Measurements from ENCODE around the gene STEAP1. TPM values are rescaled to one million over a fixed set of nuclear protein-coding genes. Genes with fewer than 3 reads are reported as not detected.
A peak's percentile ranks its signal among the peaks of the same experiment; 100 is the strongest.

STEAP1 gene
- total RNA-seq, 2 donors from 2014 or later: 13.2 to 37.2 TPM

DNA sequence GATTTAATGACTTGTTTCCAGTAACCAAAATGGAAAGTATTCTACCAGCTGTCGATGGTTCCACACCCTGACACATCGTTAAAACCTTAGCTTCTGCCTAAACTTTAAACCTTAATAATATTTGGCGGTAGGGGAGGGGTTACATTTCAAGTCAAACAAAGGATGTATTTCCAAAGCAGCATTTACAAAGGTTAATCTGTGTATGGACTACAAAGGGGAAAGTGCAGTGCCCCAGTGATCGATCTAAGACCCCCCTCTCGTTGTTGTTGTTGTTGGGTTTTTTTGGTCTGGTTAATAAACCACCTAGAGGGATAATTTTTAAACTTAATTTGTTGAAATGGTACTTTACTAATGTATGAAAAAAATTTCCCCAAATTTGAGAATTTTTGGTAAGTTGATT is 56.2 kb downstream of the STEAP1 start:
- DNase-seq (ENCODE audit: low spot score) (no peak), ATAC-seq (no peak)
- Mint-ChIP-seq H3K9me3 (peaks cover 3% of the 10 kb centered on the region), H3K36me3 (no peaks in the 10 kb centered on the region), H3K4me1 (ENCODE audit: low read depth in 2 of 2) (peaks cover 0 to 5% of the 10 kb centered on the region in 2 donors), H3K4me3 (no peak overlapping the region), H3K27ac (no peak overlapping the region), H3K27me3 (peaks cover 8 to 15% of the 10 kb centered on the region in 2 donors)

- DNase-seq (ENCODE audit: low spot score) (no peak), ATAC-seq (peak in 1 of 2 donors; percentile 3)
- Mint-ChIP-seq H3K4me1 (ENCODE audit: low read depth in 2 of 2) (peaks cover 0 to 5% of the 10 kb centered on the region in 2 donors), H3K27me3 (peaks cover 6 to 15% of the 10 kb centered on the region in 2 donors), H3K9me3 (no peaks in the 10 kb centered on the region), H3K4me3 (peak overlapping the region; percentile 60), H3K36me3 (no peaks in the 10 kb centered on the region), H3K27ac (no peak overlapping the region)
These were observed 56.7 kb downstream of the STEAP1 start for GRCh38 chr7:90210981-90211380.

GRCh38 chr7:90211391-90212148 is 57.3 kb downstream of the STEAP1 start, which contains the start of gene STEAP2:
TSS of gene STEAP2 (plus strand) at chr7:90211740. CDS start at chr7:90225083, 13,343 bp downstream.
- DNase-seq (ENCODE audit: low spot score) (peak; percentile 62), ATAC-seq (peak; percentile 81 to 91)
- H3K9me3 Mint-ChIP-seq: no peaks in the 10 kb centered on the region
- no peak within 1 kb of the TSS for H3K27ac Mint-ChIP-seq
- H3K4me3 Mint-ChIP-seq: peak within 1 kb of the TSS; percentile 60
- peaks cover 0 to 5% of the 10 kb centered on the region in 2 donors for H3K4me1 Mint-ChIP-seq (ENCODE audit: low read depth in 2 of 2)
- no peaks in the 10 kb centered on the region for H3K36me3 Mint-ChIP-seq
- H3K27me3 Mint-ChIP-seq: peaks cover 6 to 10% of the 10 kb centered on the region in 2 donors

DNA sequence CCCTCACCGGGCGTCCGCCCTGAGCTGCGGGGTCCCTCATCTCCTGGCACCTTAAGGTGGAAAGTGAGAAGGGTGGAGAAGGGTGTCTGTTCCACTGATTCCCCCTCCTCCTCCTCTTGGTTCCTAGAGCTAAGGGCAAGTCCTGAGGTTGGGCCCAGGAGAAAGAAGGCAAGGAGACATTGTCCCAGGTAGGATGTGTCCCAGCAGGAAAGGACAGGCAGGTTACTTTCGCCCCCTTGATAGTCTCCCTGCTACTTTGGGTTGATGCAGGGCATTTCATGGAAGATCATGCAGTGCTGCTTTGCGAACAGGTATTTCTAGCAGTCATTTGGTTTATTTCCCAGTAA is 57.9 kb downstream of the STEAP1 start:
- H3K4me3 Mint-ChIP-seq: no peak overlapping the region
- H3K27me3 Mint-ChIP-seq: peaks cover 6 to 10% of the 10 kb centered on the region in 2 donors
- no peak overlapping the region for H3K27ac Mint-ChIP-seq

DNA sequence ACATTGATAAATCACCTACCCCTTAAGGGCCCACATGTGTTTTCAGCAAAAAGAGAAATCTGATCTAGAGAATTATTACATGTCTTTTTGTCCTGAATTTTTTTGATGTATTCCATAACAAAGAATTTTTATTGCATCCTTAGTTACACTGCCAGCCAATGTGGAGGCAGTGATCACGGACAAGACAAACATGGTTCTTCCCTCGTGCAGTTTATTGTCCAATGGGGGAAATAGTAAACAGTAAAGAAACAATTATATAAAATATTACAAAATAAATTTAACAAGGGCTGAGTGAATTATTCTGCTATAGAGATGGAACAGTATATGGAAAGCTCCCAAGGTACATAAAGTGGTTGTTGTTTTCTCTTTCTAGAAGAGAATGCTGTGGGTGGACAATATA is 59.3 kb downstream of the STEAP1 start:
- H3K36me3 Mint-ChIP-seq: no peaks in the 10 kb centered on the region
- ATAC-seq: no peak
- H3K4me3 Mint-ChIP-seq: no peak overlapping the region
- no peak for DNase-seq (ENCODE audit: low spot score)
- no peak overlapping the region for H3K27ac Mint-ChIP-seq
- peaks cover 0 to 5% of the 10 kb centered on the region in 2 donors for H3K4me1 Mint-ChIP-seq (ENCODE audit: low read depth in 2 of 2)
- H3K27me3 Mint-ChIP-seq: peaks cover 6 to 24% of the 10 kb centered on the region in 2 donors
- no peaks in the 10 kb centered on the region for H3K9me3 Mint-ChIP-seq

More for the DNA sequence above, 57.9 kb downstream of the STEAP1 start:
- Mint-ChIP-seq H3K4me1 (ENCODE audit: low read depth in 2 of 2) (peaks cover 0 to 5% of the 10 kb centered on the region in 2 donors), H3K36me3 (no peaks in the 10 kb centered on the region), H3K9me3 (no peaks in the 10 kb centered on the region)
- DNase-seq (ENCODE audit: low spot score): no peak
- no peak for ATAC-seq

Other genes with a start within 250 kb of the STEAP1 start
- gene STEAP2, start 57.3 kb downstream of the STEAP1 start, total RNA-seq: 1 to 10 TPM; 1.8 to 3.1 TPM
- under 1 TPM; 0.21 to 0.33 TPM for gene CFAP69, start 90.7 kb downstream of the STEAP1 start, total RNA-seq
- gene FAM237B, start 166.8 kb downstream of the STEAP1 start, total RNA-seq: not detected
- gene GTPBP10, start 192.2 kb downstream of the STEAP1 start, total RNA-seq: 10 to 100 TPM; 17.9 to 28.9 TPM
- 1 to 10 TPM; 4.4 to 5.2 TPM for gene CLDN12, start 249.0 kb downstream of the STEAP1 start, total RNA-seq